CD8-positive, alpha-beta memory T cell (primary cell): ENCODE data around the gene BATF. TPM values are rescaled to one million over a fixed set of nuclear protein-coding genes. Genes with fewer than 3 reads are reported as not detected.

Experiments
- CTCF ChIA-PET: fragments of 350-600 bp; sonication (Branson Sonifier 250); formaldehyde crosslinking; loops from one replicate; lab custom pipeline; 2021; ENCODE audit warnings: antibody characterized with exemption; lab: Charles Lee
- POLR2A ChIA-PET: fragments of 350-600 bp; sonication (Branson Sonifier 250); formaldehyde crosslinking; loops from one replicate; lab custom pipeline; 2021; ENCODE audit warnings: antibody characterized with exemption; lab: Charles Lee
- DNase-seq, 5 donors: peaks; one replicate each; pipeline versions ENCODE4 v3.0.0 to v3.0.0-alpha.2; 2020 to 2022; ENCODE audit warnings: mixed read lengths in 1 of 5
- H3K27ac ChIP-seq: one replicate; pipeline ENCODE4 v1.7.0; 2013; ENCODE audit warnings: low read depth, mild to moderate bottlenecking, low read length, moderate library complexity
- H3K27me3 ChIP-seq: 2 replicates; pipeline ENCODE4 v1.7.0; 2013; ENCODE audit warnings: low read length, mild to moderate bottlenecking; ENCODE audit not compliant: insufficient read depth, poor library complexity, severe bottlenecking
- H3K36me3 ChIP-seq: 2 replicates; pipeline ENCODE4 v1.7.0; 2013; ENCODE audit warnings: mild to moderate bottlenecking, low read length, moderate library complexity; ENCODE audit not compliant: insufficient read depth
- H3K4me1 ChIP-seq: 2 replicates; pipeline ENCODE4 v1.7.0; 2013; ENCODE audit warnings: mild to moderate bottlenecking, low read length, moderate library complexity; ENCODE audit not compliant: insufficient read depth
- H3K4me3 ChIP-seq: 2 replicates; pipeline ENCODE4 v1.7.0; 2013; ENCODE audit warnings: mild to moderate bottlenecking, low read length
- H3K9me3 ChIP-seq: 2 replicates; pipeline ENCODE4 v1.7.0; 2013; ENCODE audit warnings: mild to moderate bottlenecking, low read length
- H3K27ac Mint-ChIP-seq, 8 donors: one replicate each; pipeline ENCODE4 v1.8.0; 2020 to 2021; ENCODE audit warnings: mixed read lengths in 8 of 8, mild to moderate bottlenecking in 6 of 8, inconsistent platforms in 3 of 8, moderate library complexity in 3 of 8
- H3K27me3 Mint-ChIP-seq, 2 donors: one replicate each; pipeline ENCODE4 v1.8.0; 2020 to 2021; ENCODE audit warnings: mixed read lengths in 2 of 2, mild to moderate bottlenecking in 1 of 2, moderate library complexity in 1 of 2
- H3K36me3 Mint-ChIP-seq, 3 donors: one replicate each; pipeline ENCODE4 v1.8.0; 2020 to 2021; ENCODE audit warnings: mixed read lengths in 3 of 3, inconsistent platforms in 1 of 3, mild to moderate bottlenecking in 1 of 3
- H3K4me1 Mint-ChIP-seq, 3 donors: one replicate each; pipeline ENCODE4 v1.8.0; 2020 to 2021; ENCODE audit warnings: mixed read lengths in 3 of 3, inconsistent platforms in 1 of 3, mild to moderate bottlenecking in 1 of 3
- H3K4me3 Mint-ChIP-seq, 7 donors: one replicate each; pipeline ENCODE4 v1.8.0; 2020 to 2021; ENCODE audit warnings: mixed read lengths in 7 of 7, mild to moderate bottlenecking in 6 of 7, moderate library complexity in 4 of 7, inconsistent platforms in 2 of 7
- H3K9me3 Mint-ChIP-seq, 5 donors: one replicate each; pipeline ENCODE4 v1.8.0; 2020 to 2022; ENCODE audit warnings: mixed read lengths in 5 of 5, mild to moderate bottlenecking in 3 of 5, moderate library complexity in 2 of 5, inconsistent platforms in 1 of 5
- polyA plus RNA-seq: library from polyadenylated mRNA; unstranded; fragments of 300-500 nt; fragmentation: Illumina TruSeq; gene quantifications from one replicate; pipeline ENCODE4 v1.2.3, GENCODE V29; 2021
- total RNA-seq, 2 experiments: library from RNA; stranded (reverse); gene quantifications; one replicate each; pipeline ENCODE4 v1.2.3, GENCODE V29; 2021

BATF gene
- total and polyA plus RNA-seq, 3 experiments from 2014 or later: 60.4 to 172 (median 165) TPM

DNA sequence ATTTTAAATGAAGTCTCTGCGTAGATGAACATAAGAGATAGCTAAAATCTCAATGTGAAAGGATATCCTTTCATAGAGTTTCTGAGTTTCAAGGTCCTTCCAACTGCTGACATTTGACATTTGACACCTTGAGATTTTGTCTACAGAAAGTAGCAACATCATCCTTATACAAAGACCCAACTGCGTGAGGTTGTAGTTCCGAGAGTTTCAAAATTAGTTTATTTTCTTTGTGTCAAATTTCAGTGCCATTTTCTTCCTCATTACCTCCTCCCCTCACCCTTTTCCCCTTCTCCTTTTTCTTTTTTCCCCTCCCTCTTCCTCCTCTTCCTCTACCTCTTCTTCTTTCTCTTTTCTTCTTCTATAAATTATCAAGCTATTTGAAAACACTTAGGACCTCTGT, 26.9 kb upstream of the BATF start:
- Mint-ChIP-seq H3K9me3 (no peaks in the 10 kb centered on the region), H3K27me3 (peaks cover 0 to 1% of the 10 kb centered on the region in 2 donors), H3K4me3 (no peak overlapping the region), H3K4me1 (peaks cover 7 to 35% (median 32%) of the 10 kb centered on the region in 3 donors), H3K27ac (no peak overlapping the region), H3K36me3 (no peaks in the 10 kb centered on the region)
- H3K36me3 ChIP-seq: no peaks in the 10 kb centered on the region
- CTCF ChIA-PET: interaction anchor here (1.1 to 4.2 kb wide), 6 partner anchors 20 to 364 kb away, joined by 3 to 15 read pairs (median 4); no protein-coding TSS in a partner anchor
- H3K9me3 ChIP-seq: no peaks in the 10 kb centered on the region
- H3K4me1 ChIP-seq: peaks cover 7% of the 10 kb centered on the region
- H3K27ac ChIP-seq: no peak overlapping the region
- no peak overlapping the region for H3K4me3 ChIP-seq
- DNase-seq: no peak
- POLR2A ChIA-PET: no interaction called here
- no peaks in the 10 kb centered on the region for H3K27me3 ChIP-seq

DNA sequence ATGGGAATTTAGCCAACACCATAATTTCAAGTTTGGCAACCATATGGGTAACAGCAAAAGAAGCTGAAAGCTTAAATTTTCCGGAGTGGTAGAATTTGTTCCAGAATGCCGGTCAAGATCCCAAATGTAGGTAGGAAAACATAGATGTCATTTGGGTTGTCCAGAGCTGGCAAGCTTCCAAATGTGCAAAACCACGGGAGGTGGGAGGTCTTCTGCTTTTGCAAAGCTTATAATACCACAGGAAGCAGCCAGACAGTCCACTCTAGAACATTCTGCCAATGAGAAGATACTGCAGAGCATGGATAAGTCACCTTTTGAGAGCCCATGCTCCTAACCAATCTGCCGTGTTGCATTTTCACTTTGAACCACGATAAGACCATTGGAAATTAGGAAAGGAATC, 26.4 kb upstream of the BATF start:
- CTCF ChIA-PET: interaction anchor here (1.3 to 4.2 kb wide), 7 partner anchors 13 to 187 kb away, joined by 3 to 15 read pairs (median 5); no protein-coding TSS in a partner anchor
- DNase-seq: no peak
- no peak overlapping the region for H3K4me3 ChIP-seq
- H3K27me3 ChIP-seq: no peaks in the 10 kb centered on the region
- peaks cover 7% of the 10 kb centered on the region for H3K4me1 ChIP-seq
- H3K27me3 Mint-ChIP-seq: peaks cover 0 to 1% of the 10 kb centered on the region in 2 donors
- no peak overlapping the region for H3K27ac ChIP-seq
- no peaks in the 10 kb centered on the region for H3K36me3 Mint-ChIP-seq
- POLR2A ChIA-PET: no interaction called here
- no peak overlapping the region for H3K27ac Mint-ChIP-seq
- no peaks in the 10 kb centered on the region for H3K9me3 Mint-ChIP-seq
- peaks cover 7 to 35% (median 32%) of the 10 kb centered on the region in 3 donors for H3K4me1 Mint-ChIP-seq
- no peaks in the 10 kb centered on the region for H3K36me3 ChIP-seq
- no peaks in the 10 kb centered on the region for H3K9me3 ChIP-seq
- no peak overlapping the region for H3K4me3 Mint-ChIP-seq

DNA sequence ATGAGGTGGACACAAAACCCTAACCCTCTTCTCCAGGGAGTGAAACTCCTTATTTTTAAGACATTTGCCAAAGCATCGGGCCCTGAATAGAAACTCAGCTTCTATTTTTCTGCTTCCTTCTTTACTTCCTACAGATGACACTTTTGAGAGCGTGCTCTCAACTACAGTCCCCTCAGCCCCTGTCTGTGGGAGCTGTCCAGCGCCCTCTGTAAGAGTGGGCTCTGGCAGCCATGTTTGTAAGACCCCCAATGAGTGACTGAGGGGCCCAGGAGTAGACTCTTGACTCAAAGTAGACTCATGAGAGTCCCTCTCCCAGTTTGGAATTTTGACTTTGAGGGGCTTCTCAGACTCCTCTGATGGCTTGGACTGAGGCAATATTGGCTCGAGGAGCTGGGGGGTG, 25.5 kb upstream of the BATF start:
- no peaks in the 10 kb centered on the region for H3K27me3 ChIP-seq
- peaks cover 7% of the 10 kb centered on the region for H3K4me1 ChIP-seq
- peak overlapping the region in 3 of 8 donors; percentile 70 to 97 (median 72) for H3K27ac Mint-ChIP-seq
- no peak overlapping the region for H3K27ac ChIP-seq
- peak overlapping the region in 1 of 7 donors; percentile 45 for H3K4me3 Mint-ChIP-seq
- H3K9me3 Mint-ChIP-seq: no peaks in the 10 kb centered on the region
- H3K9me3 ChIP-seq: no peaks in the 10 kb centered on the region
- H3K27me3 Mint-ChIP-seq: no peaks in the 10 kb centered on the region
- no peak overlapping the region for H3K4me3 ChIP-seq
- ChIA-PET CTCF (interaction anchor here (1.5 to 4.2 kb wide), 8 partner anchors 8 to 188 kb away, joined by 3 to 15 read pairs (median 6); no protein-coding TSS in a partner anchor), POLR2A (no interaction called here)
- peaks cover 7 to 35% (median 32%) of the 10 kb centered on the region in 3 donors for H3K4me1 Mint-ChIP-seq
- no peaks in the 10 kb centered on the region for H3K36me3 Mint-ChIP-seq
- no peak for DNase-seq
- H3K36me3 ChIP-seq: no peaks in the 10 kb centered on the region

DNA sequence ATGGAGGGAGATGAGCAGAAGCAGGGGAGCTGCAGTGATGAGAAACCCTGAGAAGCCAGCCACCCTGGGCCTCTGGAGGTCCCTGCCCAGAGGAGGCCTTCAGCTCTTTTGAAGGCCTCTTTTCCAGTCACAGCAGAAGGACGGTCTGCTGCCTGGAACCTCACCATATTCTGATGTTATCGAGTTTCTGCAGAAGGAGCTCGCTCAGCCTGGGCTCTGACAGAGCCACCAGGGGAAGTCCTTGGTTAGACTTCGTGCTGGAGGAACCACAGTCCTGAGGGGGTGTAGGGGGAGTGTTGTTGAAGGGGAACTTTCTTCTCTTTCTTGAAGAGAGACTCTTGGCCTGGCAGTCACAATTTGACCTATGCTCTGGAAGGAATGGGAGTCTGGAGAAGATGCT, 25.1 kb upstream of the BATF start:
- peak overlapping the region in 5 of 8 donors; percentile 12 to 97 (median 70) for H3K27ac Mint-ChIP-seq
- ChIA-PET POLR2A (interaction anchor here (0.9 kb wide), 1 partner anchor 18 kb away, joined by 3 read pairs; no protein-coding TSS in a partner anchor), CTCF (interaction anchor here (1.0 to 4.2 kb wide), 8 partner anchors 8 to 189 kb away, joined by 3 to 15 read pairs (median 6); no protein-coding TSS in a partner anchor)
- H3K27me3 ChIP-seq: no peaks in the 10 kb centered on the region
- H3K27me3 Mint-ChIP-seq: no peaks in the 10 kb centered on the region
- no peaks in the 10 kb centered on the region for H3K36me3 Mint-ChIP-seq
- peak in 1 of 5 donors; percentile 59 for DNase-seq
- H3K36me3 ChIP-seq: no peaks in the 10 kb centered on the region
- H3K4me3 ChIP-seq: no peak overlapping the region
- H3K9me3 Mint-ChIP-seq: no peaks in the 10 kb centered on the region
- peak overlapping the region in 1 of 7 donors; percentile 45 for H3K4me3 Mint-ChIP-seq
- H3K9me3 ChIP-seq: no peaks in the 10 kb centered on the region
- no peak overlapping the region for H3K27ac ChIP-seq
- H3K4me1 Mint-ChIP-seq: peaks cover 7 to 35% (median 32%) of the 10 kb centered on the region in 3 donors
- H3K4me1 ChIP-seq: peaks cover 7% of the 10 kb centered on the region

DNA sequence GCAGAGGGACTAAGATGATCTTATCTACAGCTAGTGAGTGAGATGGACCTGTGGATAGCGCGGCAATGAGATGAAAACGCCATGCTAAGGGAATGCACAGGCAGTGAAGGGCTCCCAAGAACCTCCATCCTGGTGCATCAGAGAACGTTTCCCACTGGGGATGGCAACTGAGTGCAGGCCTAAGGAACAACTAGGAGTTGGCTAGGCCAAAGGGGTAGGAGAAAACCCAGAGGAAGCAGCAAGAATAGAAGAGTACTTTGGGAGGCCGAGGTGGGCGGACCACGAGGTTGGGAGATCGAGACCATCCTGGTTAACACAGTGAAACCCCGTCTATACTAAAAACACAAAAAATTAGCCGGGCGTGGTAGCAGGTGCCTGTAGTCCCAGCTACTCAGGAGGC, 24.6 kb upstream of the BATF start:
- H3K27ac ChIP-seq: no peak overlapping the region
- CTCF ChIA-PET: interaction anchor here (1.0 to 4.2 kb wide), 6 partner anchors 9 to 189 kb away, joined by 3 to 15 read pairs (median 8); no protein-coding TSS in a partner anchor
- POLR2A ChIA-PET: interaction anchor here (0.9 kb wide), 1 partner anchor 17 kb away, joined by 3 read pairs; no protein-coding TSS in a partner anchor

DNA sequence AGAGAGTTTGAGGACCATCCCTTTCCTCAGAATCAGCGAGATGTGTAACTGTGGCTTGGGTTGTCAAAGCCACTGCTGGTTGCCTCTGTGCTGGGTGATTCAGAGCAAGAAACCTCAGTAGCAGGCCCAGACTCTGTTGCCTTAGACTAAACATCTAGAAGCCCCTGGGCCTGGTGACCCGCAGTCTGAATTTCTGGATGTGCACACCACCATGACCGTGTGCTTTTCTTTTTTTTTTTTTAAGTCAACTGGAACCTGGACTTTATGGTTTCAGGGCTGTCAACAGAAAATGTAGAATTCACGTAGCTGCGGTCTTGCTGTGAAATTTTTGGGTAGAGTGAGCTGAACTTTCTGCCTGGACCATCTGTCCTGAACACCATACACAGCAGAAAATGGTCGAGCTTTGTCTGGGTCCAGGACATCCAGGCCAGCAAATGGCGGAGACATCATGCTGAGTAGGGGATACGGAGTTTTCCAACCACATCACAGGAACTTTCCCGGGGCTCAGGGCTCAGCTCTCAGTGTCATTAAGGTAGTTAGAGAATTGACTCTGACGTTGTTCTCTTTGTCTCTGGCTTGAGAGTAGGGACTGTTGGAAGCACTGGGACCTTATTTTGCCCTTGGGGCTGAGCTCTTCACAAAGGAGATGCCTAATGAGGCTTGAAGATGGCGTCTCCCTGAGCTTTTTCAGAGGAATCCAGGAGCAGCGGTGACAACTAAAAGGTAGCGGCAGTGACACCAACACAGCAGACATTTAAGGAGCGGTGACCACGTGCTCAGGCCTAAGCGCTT, 23.0 kb upstream of the BATF start:
- H3K4me3 Mint-ChIP-seq: peak overlapping the region in 2 of 7 donors; percentile 4 to 54
- H3K36me3 Mint-ChIP-seq: no peaks in the 10 kb centered on the region
- DNase-seq: no peak
- Histone ChIP-seq H3K4me1 (peaks cover 7% of the 10 kb centered on the region), H3K27ac (no peak overlapping the region), H3K9me3 (no peaks in the 10 kb centered on the region), H3K36me3 (no peaks in the 10 kb centered on the region), H3K27me3 (no peaks in the 10 kb centered on the region), H3K4me3 (no peak overlapping the region)
- H3K4me1 Mint-ChIP-seq: peaks cover 7 to 30% (median 28%) of the 10 kb centered on the region in 3 donors
- no peaks in the 10 kb centered on the region for H3K27me3 Mint-ChIP-seq
- ChIA-PET POLR2A (no interaction called here), CTCF (interaction anchor here (1.2 to 4.2 kb wide), 3 partner anchors 11 to 62 kb away, joined by 6 to 15 read pairs (median 12); no protein-coding TSS in a partner anchor)
- H3K27ac Mint-ChIP-seq: peak overlapping the region in 4 of 8 donors; percentile 29 to 74 (median 46)
- no peaks in the 10 kb centered on the region for H3K9me3 Mint-ChIP-seq

More for the DNA sequence above, 24.6 kb upstream of the BATF start:
- Mint-ChIP-seq H3K9me3 (no peaks in the 10 kb centered on the region), H3K4me1 (peaks cover 7 to 35% (median 32%) of the 10 kb centered on the region in 3 donors), H3K27ac (peak overlapping the region in 5 of 8 donors; percentile 12 to 89 (median 69)), H3K4me3 (peak overlapping the region in 2 of 7 donors; percentile 28 to 45), H3K27me3 (no peaks in the 10 kb centered on the region), H3K36me3 (no peaks in the 10 kb centered on the region)
- Histone ChIP-seq H3K9me3 (no peaks in the 10 kb centered on the region), H3K27me3 (no peaks in the 10 kb centered on the region), H3K4me3 (no peak overlapping the region), H3K36me3 (no peaks in the 10 kb centered on the region), H3K4me1 (peaks cover 7% of the 10 kb centered on the region)
- DNase-seq: no peak

DNA sequence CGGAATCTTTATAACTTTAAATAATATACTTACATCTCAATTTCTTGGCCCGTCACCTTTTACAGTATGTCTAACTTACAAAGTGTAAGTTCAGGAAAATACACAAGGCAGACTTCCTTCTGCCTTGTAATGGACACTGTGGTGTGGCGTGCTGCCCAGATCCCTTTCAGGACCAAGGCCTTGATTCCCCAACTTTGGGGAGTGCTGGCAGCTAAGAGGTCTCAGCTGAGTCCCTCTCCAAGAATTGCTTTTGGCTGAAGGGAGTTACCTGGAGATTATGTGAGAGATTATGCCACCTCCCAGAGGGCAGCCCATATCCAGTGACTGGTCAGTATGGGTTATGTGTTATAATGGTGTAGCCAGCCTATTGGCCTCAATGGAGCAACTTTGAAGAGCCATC, 21.2 kb upstream of the BATF start:
- Histone ChIP-seq H3K9me3 (no peaks in the 10 kb centered on the region), H3K27ac (no peak overlapping the region), H3K27me3 (no peaks in the 10 kb centered on the region), H3K4me1 (peaks cover 7% of the 10 kb centered on the region), H3K36me3 (no peaks in the 10 kb centered on the region), H3K4me3 (no peak overlapping the region)
- peaks cover 7 to 25% (median 25%) of the 10 kb centered on the region in 3 donors for H3K4me1 Mint-ChIP-seq
- peaks cover 0 to 1% (median 0%) of the 10 kb centered on the region in 5 donors for H3K9me3 Mint-ChIP-seq
- H3K27ac Mint-ChIP-seq: no peak overlapping the region
- no peak for DNase-seq
- POLR2A ChIA-PET: no interaction called here
- H3K27me3 Mint-ChIP-seq: no peaks in the 10 kb centered on the region
- H3K4me3 Mint-ChIP-seq: no peak overlapping the region
- CTCF ChIA-PET: interaction anchor here (2.4 kb wide), 1 partner anchor 13 kb away, joined by 12 read pairs; no protein-coding TSS in a partner anchor
- H3K36me3 Mint-ChIP-seq: no peaks in the 10 kb centered on the region
